ENCODE measurements around the gene APP.

APP gene

DNA sequence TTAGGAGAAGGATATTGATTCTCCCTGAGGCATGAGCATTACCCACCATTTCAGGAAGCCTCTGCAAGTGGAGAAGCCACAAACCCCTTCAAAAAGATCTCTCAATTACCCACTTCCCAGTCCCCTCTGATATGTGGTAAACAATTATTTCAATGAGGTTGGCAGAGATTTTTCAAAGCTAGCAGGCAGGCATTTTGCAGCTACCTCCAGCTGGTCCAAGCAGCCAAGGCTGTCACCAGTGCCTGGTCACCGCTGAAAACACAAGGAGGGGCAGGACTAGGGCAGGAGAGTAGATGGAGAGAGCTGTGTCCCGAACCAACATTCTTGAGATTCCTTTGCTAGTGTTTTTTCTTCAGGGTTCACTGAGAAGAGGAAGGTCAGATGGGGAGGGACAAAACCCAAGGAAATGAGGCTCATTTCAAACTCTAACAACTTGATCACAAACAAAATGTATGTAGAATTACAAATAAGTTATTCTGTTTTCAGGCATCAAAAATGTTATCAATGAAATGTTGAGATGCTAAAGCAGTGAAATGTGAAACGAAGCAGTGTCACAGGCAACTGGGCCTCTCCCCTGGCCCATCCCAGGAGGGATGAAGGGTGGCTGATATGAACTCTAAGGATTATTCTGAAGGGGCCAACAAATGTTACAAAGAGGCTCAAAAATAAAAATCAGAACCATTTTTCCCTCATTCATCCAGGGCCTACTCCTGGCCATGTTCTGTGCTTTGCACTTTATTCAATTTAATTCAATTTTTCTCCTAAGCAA is 22.3 kb downstream of the APP start:
- H3K27ac ChIP-seq (ENCODE audit: extremely low read depth, low read depth, low read length) = no peak overlapping the region
- POLR2A ChIA-PET = interaction anchor here (1.0 to 1.3 kb wide), 4 partner anchors 11 to 23 kb away, joined by 3 to 5 read pairs (median 4); no protein-coding TSS in a partner anchor

DNA sequence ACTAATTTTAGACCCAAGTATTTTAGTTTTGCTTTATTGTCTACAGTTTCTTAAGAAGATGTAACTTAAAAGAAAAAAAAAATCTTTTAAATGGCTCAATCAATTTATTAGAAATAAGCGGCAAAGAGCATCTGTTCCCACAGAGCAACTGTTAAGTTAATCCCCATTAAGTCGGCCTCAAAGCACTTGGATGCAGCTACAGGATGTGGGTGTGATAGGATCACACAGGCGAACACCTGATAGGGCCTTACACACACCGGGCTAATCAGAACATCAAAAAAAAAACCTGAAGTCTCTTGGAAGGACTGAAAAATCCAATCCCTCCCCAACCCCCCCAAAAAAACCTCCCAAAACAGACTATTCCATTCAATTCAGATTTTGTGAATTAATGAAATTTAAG is 23.0 kb downstream of the APP start:
- H3K4me3 ChIP-seq (ENCODE audit: low read depth, low read length) = no peak overlapping the region
- no peaks in the 10 kb centered on the region for H3K36me3 ChIP-seq (ENCODE audit: control insufficient read depth in 2 of 2, insufficient read depth in 1 of 2, low read length in 2 of 2)
- H3K9me3 ChIP-seq (ENCODE audit: control insufficient read depth, insufficient read depth, low read depth, low read length) = no peaks in the 10 kb centered on the region
- no peak overlapping the region for H3K27ac ChIP-seq (ENCODE audit: extremely low read depth, low read depth, low read length)
- ChIA-PET CTCF (interaction anchor here (0.5 to 1.5 kb wide), 3 partner anchors 21 to 332 kb away, joined by 3 to 5 read pairs (median 4); no protein-coding TSS in a partner anchor), POLR2A (interaction anchor here (1.0 to 1.1 kb wide), 2 partner anchors 12 to 22 kb away, joined by 4 read pairs; no protein-coding TSS in a partner anchor)
- TF ChIP-seq ZNF155 (tag by site-specific recombination; IDR thresholded peaks at IDR 0.05) (no peak), ZNF175 (tag by site-specific recombination; IDR thresholded peaks at IDR 0.05) (no peak), ZFP3 (tag by site-specific recombination; IDR thresholded peaks at IDR 0.05; ENCODE audit: low read depth) (no peak), ZNF830 (tag by site-specific recombination; IDR thresholded peaks at IDR 0.05; ENCODE audit: low read depth) (no peak), ZNF239 (tag by site-specific recombination; IDR thresholded peaks at IDR 0.05) (no peak), WT1 (tag by site-specific recombination; IDR thresholded peaks at IDR 0.05) (no peak), ZNF433 (tag by site-specific recombination; IDR thresholded peaks at IDR 0.05; ENCODE audit: low read depth) (no peak), ZFP37 (tag by site-specific recombination; IDR thresholded peaks at IDR 0.05) (no peak), ZNF626 (tag by site-specific recombination; IDR thresholded peaks at IDR 0.05) (no peak), ZNF555 (tag by site-specific recombination; conservative IDR thresholded peaks at IDR 0.05) (no peak), ZNF37A (tag by site-specific recombination; IDR thresholded peaks at IDR 0.05) (no peak), HOXD13 (CRISPR knock-in tag; IDR thresholded peaks at IDR 0.05; ENCODE audit: borderline replicate concordance) (no peak), ZNF341 (tag by site-specific recombination; IDR thresholded peaks at IDR 0.05; ENCODE audit: low read depth) (no peak)
- TF ChIP-seq, protein P1, sequence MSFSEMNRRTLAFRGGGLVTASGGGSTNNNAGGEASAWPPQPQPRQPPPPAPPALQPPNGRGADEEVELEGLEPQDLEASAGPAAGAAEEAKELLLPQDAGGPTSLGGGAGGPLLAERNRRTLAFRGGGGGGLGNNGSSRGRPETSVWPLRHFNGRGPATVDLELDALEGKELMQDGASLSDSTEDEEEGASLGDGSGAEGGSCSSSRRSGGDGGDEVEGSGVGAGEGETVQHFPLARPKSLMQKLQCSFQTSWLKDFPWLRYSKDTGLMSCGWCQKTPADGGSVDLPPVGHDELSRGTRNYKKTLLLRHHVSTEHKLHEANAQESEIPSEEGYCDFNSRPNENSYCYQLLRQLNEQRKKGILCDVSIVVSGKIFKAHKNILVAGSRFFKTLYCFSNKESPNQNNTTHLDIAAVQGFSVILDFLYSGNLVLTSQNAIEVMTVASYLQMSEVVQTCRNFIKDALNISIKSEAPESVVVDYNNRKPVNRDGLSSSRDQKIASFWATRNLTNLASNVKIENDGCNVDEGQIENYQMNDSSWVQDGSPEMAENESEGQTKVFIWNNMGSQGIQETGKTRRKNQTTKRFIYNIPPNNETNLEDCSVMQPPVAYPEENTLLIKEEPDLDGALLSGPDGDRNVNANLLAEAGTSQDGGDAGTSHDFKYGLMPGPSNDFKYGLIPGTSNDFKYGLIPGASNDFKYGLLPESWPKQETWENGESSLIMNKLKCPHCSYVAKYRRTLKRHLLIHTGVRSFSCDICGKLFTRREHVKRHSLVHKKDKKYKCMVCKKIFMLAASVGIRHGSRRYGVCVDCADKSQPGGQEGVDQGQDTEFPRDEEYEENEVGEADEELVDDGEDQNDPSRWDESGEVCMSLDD (tag by site-specific recombination; IDR thresholded peaks at IDR 0.05) = no peak
- TF ChIP-seq, protein P2, sequence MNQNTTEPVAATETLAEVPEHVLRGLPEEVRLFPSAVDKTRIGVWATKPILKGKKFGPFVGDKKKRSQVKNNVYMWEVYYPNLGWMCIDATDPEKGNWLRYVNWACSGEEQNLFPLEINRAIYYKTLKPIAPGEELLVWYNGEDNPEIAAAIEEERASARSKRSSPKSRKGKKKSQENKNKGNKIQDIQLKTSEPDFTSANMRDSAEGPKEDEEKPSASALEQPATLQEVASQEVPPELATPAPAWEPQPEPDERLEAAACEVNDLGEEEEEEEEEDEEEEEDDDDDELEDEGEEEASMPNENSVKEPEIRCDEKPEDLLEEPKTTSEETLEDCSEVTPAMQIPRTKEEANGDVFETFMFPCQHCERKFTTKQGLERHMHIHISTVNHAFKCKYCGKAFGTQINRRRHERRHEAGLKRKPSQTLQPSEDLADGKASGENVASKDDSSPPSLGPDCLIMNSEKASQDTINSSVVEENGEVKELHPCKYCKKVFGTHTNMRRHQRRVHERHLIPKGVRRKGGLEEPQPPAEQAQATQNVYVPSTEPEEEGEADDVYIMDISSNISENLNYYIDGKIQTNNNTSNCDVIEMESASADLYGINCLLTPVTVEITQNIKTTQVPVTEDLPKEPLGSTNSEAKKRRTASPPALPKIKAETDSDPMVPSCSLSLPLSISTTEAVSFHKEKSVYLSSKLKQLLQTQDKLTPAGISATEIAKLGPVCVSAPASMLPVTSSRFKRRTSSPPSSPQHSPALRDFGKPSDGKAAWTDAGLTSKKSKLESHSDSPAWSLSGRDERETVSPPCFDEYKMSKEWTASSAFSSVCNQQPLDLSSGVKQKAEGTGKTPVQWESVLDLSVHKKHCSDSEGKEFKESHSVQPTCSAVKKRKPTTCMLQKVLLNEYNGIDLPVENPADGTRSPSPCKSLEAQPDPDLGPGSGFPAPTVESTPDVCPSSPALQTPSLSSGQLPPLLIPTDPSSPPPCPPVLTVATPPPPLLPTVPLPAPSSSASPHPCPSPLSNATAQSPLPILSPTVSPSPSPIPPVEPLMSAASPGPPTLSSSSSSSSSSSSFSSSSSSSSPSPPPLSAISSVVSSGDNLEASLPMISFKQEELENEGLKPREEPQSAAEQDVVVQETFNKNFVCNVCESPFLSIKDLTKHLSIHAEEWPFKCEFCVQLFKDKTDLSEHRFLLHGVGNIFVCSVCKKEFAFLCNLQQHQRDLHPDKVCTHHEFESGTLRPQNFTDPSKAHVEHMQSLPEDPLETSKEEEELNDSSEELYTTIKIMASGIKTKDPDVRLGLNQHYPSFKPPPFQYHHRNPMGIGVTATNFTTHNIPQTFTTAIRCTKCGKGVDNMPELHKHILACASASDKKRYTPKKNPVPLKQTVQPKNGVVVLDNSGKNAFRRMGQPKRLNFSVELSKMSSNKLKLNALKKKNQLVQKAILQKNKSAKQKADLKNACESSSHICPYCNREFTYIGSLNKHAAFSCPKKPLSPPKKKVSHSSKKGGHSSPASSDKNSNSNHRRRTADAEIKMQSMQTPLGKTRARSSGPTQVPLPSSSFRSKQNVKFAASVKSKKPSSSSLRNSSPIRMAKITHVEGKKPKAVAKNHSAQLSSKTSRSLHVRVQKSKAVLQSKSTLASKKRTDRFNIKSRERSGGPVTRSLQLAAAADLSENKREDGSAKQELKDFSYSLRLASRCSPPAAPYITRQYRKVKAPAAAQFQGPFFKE (tag by site-specific recombination; IDR thresholded peaks at IDR 0.05; ENCODE audit: borderline replicate concordance) = no peak
- H3K4me1 ChIP-seq (ENCODE audit: control insufficient read depth, insufficient read depth, low read length) = peaks cover 16% of the 10 kb centered on the region

More for the DNA sequence above, 22.3 kb downstream of the APP start:
- H3K9me3 ChIP-seq (ENCODE audit: control insufficient read depth, insufficient read depth, low read depth, low read length) = no peaks in the 10 kb centered on the region
- no peak for TF ChIP-seq ZNF112 (tag by site-specific recombination; IDR thresholded peaks at IDR 0.05)
- TF ChIP-seq ZNF19 (tag by site-specific recombination; IDR thresholded peaks at IDR 0.05; ENCODE audit: low read depth) = no peak
- no peak for TF ChIP-seq GLI2 (tag by site-specific recombination; IDR thresholded peaks at IDR 0.05; ENCODE audit: borderline replicate concordance, low read depth)
- TF ChIP-seq ZNF433 (tag by site-specific recombination; IDR thresholded peaks at IDR 0.05; ENCODE audit: low read depth) = no peak
- TF ChIP-seq ZNF184 (tag by site-specific recombination; IDR thresholded peaks at IDR 0.05) = no peak
- no peak for TF ChIP-seq SALL2 (tag by site-specific recombination; IDR thresholded peaks at IDR 0.05; ENCODE audit: borderline replicate concordance)
- TF ChIP-seq ZNF473 (tag by site-specific recombination; IDR thresholded peaks at IDR 0.05) = no peak
- TF ChIP-seq, protein P3, sequence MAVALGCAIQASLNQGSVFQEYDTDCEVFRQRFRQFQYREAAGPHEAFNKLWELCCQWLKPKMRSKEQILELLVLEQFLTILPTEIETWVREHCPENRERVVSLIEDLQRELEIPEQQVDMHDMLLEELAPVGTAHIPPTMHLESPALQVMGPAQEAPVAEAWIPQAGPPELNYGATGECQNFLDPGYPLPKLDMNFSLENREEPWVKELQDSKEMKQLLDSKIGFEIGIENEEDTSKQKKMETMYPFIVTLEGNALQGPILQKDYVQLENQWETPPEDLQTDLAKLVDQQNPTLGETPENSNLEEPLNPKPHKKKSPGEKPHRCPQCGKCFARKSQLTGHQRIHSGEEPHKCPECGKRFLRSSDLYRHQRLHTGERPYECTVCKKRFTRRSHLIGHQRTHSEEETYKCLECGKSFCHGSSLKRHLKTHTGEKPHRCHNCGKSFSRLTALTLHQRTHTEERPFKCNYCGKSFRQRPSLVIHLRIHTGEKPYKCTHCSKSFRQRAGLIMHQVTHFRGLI (tag by site-specific recombination; IDR thresholded peaks at IDR 0.05) = no peak
- TF ChIP-seq ZNF791 (tag by site-specific recombination; IDR thresholded peaks at IDR 0.05) = no peak
- TF ChIP-seq ZNF548 (tag by site-specific recombination; IDR thresholded peaks at IDR 0.05) = no peak
- TF ChIP-seq ZNF426 (tag by site-specific recombination; IDR thresholded peaks at IDR 0.05) = no peak
- TF ChIP-seq ZNF169 (tag by site-specific recombination; IDR thresholded peaks at IDR 0.05) = no peak
- TF ChIP-seq OSR2 (tag by site-specific recombination; IDR thresholded peaks at IDR 0.05) = no peak
- no peak for TF ChIP-seq ZNF416 (tag by site-specific recombination; IDR thresholded peaks at IDR 0.05)
- TF ChIP-seq ZNF10 (tag by site-specific recombination; IDR thresholded peaks at IDR 0.05) = no peak
- no peak for TF ChIP-seq RBAK (tag by site-specific recombination; IDR thresholded peaks at IDR 0.05)
- H3K4me3 ChIP-seq (ENCODE audit: low read depth, low read length) = no peak overlapping the region
- H3K4me1 ChIP-seq (ENCODE audit: control insufficient read depth, insufficient read depth, low read length) = peaks cover 16% of the 10 kb centered on the region
- CTCF ChIA-PET = interaction anchor here (0.6 to 1.5 kb wide), 3 partner anchors 21 to 333 kb away, joined by 3 to 5 read pairs (median 3); no protein-coding TSS in a partner anchor
- H3K36me3 ChIP-seq (ENCODE audit: control insufficient read depth in 2 of 2, insufficient read depth in 1 of 2, low read length in 2 of 2) = no peaks in the 10 kb centered on the region

Data from HEK293 (cell line).